Erythroblast (primary cell): Measurements from ENCODE around the gene HMGCS2.
"Not testable (repeated sequence)": the region's sequence is repeated elsewhere in the genome, so short reads cannot be mapped to it uniquely, and the experiment has no call there.

Experiments
- DNase-seq, 2 experiments: peaks; one replicate each; lab custom pipeline; 2025; lab: John Stamatoyannopoulos, UW
- GATA1 ChIP-seq: IDR thresholded peaks from 2 replicates; pipeline ENCODE4 v1.6.1; 2011; ENCODE audit warnings: low read depth, mild to moderate bottlenecking, control low read depth, low read length, moderate library complexity
- POLR2A ChIP-seq: IDR thresholded peaks from 2 replicates; pipeline ENCODE4 v1.6.1; 2011; ENCODE audit warnings: mild to moderate bottlenecking, low read length

The HMGCS2 gene

GRCh38 chr1:119797606-119798005 lies 28.9 kb upstream of the HMGCS2 start:
- TF ChIP-seq GATA1, result no peak
- no peak for TF ChIP-seq POLR2A
- DNase-seq, result no peak

- DNase-seq, result no peak
- TF ChIP-seq GATA1 (no peak), POLR2A (no peak)
Measured at GRCh38 chr1:119797162-119797561, 28.5 kb upstream of the HMGCS2 start.

- DNase-seq, result no peak
- TF ChIP-seq GATA1 (no peak), POLR2A (no peak)
Measured at GRCh38 chr1:119795261-119796200, 26.8 kb upstream of the HMGCS2 start.

GRCh38 chr1:119794876-119795240 lies 26.2 kb upstream of the HMGCS2 start:
- no peak for TF ChIP-seq POLR2A
- TF ChIP-seq GATA1, result no peak
- DNase-seq, result no peak

- DNase-seq, result no peak
- TF ChIP-seq POLR2A (no peak), GATA1 (no peak)
Measured at GRCh38 chr1:119794230-119794875, 25.6 kb upstream of the HMGCS2 start.

- DNase-seq, result no peak
Measured at GRCh38 chr1:119791377-119791776, 22.7 kb upstream of the HMGCS2 start.

GRCh38 chr1:119790451-119791198 lies 21.9 kb upstream of the HMGCS2 start:
- no peak for DNase-seq
- TF ChIP-seq POLR2A (no peak), GATA1 (no peak)

More at GRCh38 chr1:119791377-119791776, 22.7 kb upstream of the HMGCS2 start:
- no peak for TF ChIP-seq GATA1
- TF ChIP-seq POLR2A, result no peak

GRCh38 chr1:119787776-119788175 lies 19.1 kb upstream of the HMGCS2 start:
- no peak for DNase-seq
- TF ChIP-seq GATA1, result no peak
- TF ChIP-seq POLR2A, result no peak

- not testable (repeated sequence) for DNase-seq
Measured at GRCh38 chr1:119786473-119787050, 17.9 kb upstream of the HMGCS2 start.

GRCh38 chr1:119786046-119786445 lies 17.3 kb upstream of the HMGCS2 start:
- DNase-seq, result not testable (repeated sequence)

- TF ChIP-seq GATA1 (no peak), POLR2A (no peak)
- DNase-seq, result peak; percentile 64 to 73
Measured at GRCh38 chr1:119784191-119784781, 15.6 kb upstream of the HMGCS2 start.

GRCh38 chr1:119783354-119784185 lies 14.9 kb upstream of the HMGCS2 start:
- DNase-seq, result peak; percentile 61 to 63
- TF ChIP-seq GATA1 (no peak), POLR2A (no peak)
